ENCODE data around the gene PLA2G4A.

The PLA2G4A gene

GRCh38 chr1:186875896-186876835 lies 47.4 kb downstream of the PLA2G4A start:
- Mint-ChIP-seq H3K27ac (no peak overlapping the region), H3K27me3 (no peaks in the 10 kb centered on the region), H3K9me3 (ENCODE audit: low read depth) (no peaks in the 10 kb centered on the region), H3K36me3 (no peaks in the 10 kb centered on the region), H3K4me3 (no peak overlapping the region), H3K4me1 (ENCODE audit: low read depth) (no peaks in the 10 kb centered on the region)

DNA sequence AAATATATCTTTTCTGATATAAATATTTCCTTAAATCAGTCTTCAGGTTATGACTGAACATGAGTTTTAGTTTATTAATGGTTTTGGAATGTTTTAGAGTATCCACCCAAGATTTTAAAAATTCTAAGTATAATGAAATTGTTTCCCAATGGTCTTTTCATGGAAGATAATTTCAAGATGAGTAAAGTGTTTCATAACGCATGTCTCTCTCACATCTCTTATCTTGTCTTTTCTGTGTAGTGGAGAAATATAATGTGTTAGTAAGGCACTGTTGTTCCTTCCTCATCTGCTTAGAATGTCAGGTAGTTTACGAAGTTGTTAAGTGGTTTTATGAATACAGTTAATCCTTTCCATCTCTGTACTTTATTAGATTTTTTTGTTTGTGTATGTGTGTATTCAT lies 49.6 kb downstream of the PLA2G4A start:
- no peaks in the 10 kb centered on the region for H3K27me3 Mint-ChIP-seq
- H3K4me1 Mint-ChIP-seq (ENCODE audit: low read depth), result no peaks in the 10 kb centered on the region
- H3K4me3 Mint-ChIP-seq, result no peak overlapping the region
- H3K9me3 Mint-ChIP-seq (ENCODE audit: low read depth), result no peaks in the 10 kb centered on the region
- H3K36me3 Mint-ChIP-seq, result no peaks in the 10 kb centered on the region
- H3K27ac Mint-ChIP-seq, result no peak overlapping the region

DNA sequence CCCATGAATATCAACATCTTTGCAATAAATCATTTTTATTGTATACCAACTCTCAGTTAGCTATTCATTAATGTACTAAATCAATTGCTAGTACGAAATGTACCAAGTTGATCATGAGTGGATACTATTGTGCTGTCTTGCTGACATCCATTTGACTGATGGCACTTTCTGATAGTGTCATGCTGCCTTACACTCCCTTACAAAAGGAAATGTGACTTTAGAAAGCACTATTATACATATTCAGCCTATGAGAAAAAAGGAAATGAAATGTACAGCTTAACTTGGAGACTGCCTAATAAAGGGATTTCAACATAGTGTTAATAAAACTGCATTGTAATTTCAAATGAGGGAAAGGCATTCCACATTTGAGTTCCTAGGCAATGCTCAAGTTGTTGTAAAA lies 52.2 kb downstream of the PLA2G4A start:
- Mint-ChIP-seq H3K36me3 (no peaks in the 10 kb centered on the region), H3K4me3 (no peak overlapping the region), H3K4me1 (ENCODE audit: low read depth) (no peaks in the 10 kb centered on the region), H3K27me3 (no peaks in the 10 kb centered on the region), H3K9me3 (ENCODE audit: low read depth) (peaks cover 8% of the 10 kb centered on the region), H3K27ac (no peak overlapping the region)

- H3K36me3 Mint-ChIP-seq, result no peaks in the 10 kb centered on the region
- no peaks in the 10 kb centered on the region for H3K4me1 Mint-ChIP-seq (ENCODE audit: low read depth)
- peaks cover 8% of the 10 kb centered on the region for H3K9me3 Mint-ChIP-seq (ENCODE audit: low read depth)
- H3K4me3 Mint-ChIP-seq, result no peak overlapping the region
- no peak overlapping the region for H3K27ac Mint-ChIP-seq
- H3K27me3 Mint-ChIP-seq, result no peaks in the 10 kb centered on the region
Measured at GRCh38 chr1:186882372-186883134, 53.8 kb downstream of the PLA2G4A start.

DNA sequence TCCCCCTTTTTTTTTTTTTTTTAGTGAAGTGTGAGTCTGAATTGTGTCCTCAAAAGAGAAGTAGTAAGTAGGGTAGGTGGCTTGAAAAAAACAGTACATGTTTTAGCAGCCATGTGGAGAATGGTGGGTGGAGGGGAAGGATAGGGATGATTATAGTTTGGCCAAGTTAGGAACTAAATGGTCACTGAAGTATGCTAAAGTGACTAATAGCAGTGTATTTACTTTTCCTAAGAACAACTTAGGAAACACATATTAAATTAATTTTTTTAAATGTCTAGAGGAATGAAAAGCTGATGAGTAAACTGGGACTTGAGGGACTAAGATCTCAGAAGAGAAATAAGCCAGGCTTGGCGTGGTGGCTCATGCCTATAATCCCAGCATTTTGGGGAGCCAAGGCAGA lies 55.5 kb downstream of the PLA2G4A start:
- H3K27ac Mint-ChIP-seq, result no peak overlapping the region
- peaks cover 8% of the 10 kb centered on the region for H3K9me3 Mint-ChIP-seq (ENCODE audit: low read depth)
- no peaks in the 10 kb centered on the region for H3K36me3 Mint-ChIP-seq
- H3K4me3 Mint-ChIP-seq, result no peak overlapping the region
- H3K27me3 Mint-ChIP-seq, result no peaks in the 10 kb centered on the region
- H3K4me1 Mint-ChIP-seq (ENCODE audit: low read depth), result no peaks in the 10 kb centered on the region

DNA sequence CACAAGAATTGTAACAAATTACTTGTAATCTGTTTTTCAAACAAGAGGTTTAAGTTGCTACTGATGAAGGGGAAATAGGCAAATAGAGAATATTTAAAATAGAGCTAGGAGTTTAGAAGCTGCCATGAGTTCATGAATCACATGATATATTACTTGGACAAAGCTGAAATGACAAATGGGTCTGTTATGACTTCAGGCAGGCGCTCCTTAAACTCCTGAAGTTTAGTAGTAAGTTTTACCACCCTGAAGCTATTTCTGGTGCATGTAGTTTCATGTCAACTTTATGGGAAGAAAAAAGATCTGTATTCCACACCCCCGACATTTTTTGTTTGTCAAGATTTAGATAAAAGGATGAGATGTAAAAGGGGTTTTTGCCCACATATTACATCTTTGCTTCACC lies 58.5 kb downstream of the PLA2G4A start:
- H3K4me3 Mint-ChIP-seq, result no peak overlapping the region
- peaks cover 11% of the 10 kb centered on the region for H3K9me3 Mint-ChIP-seq (ENCODE audit: low read depth)
- H3K27me3 Mint-ChIP-seq, result peaks cover 3% of the 10 kb centered on the region
- H3K4me1 Mint-ChIP-seq (ENCODE audit: low read depth), result no peaks in the 10 kb centered on the region
- no peak overlapping the region for H3K27ac Mint-ChIP-seq
- H3K36me3 Mint-ChIP-seq, result no peaks in the 10 kb centered on the region

DNA sequence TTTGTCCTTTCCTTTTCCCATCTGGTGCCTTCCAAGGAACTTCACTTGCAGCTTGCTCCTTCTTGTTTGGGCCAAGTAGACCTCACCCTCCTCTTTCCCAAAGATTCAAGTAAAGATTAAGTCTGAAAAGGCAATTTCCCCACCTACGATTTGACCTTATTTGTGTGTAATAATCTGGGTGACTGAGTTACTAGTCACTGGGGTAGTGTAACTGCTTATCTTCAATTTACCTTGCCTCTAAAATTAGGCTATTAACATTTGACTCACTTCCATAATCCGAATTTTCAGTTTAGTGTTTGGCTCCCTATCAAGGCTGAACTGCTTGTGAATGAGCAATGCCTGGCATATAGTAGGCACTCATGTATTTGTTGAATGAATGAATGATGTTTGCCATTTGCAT lies 59.6 kb downstream of the PLA2G4A start:
- peaks cover 3% of the 10 kb centered on the region for H3K27me3 Mint-ChIP-seq
- no peak overlapping the region for H3K27ac Mint-ChIP-seq
- H3K4me1 Mint-ChIP-seq (ENCODE audit: low read depth), result no peaks in the 10 kb centered on the region
- H3K4me3 Mint-ChIP-seq, result no peak overlapping the region
- peaks cover 11% of the 10 kb centered on the region for H3K9me3 Mint-ChIP-seq (ENCODE audit: low read depth)
- H3K36me3 Mint-ChIP-seq, result no peaks in the 10 kb centered on the region

GRCh38 chr1:186892936-186893335 lies 64.2 kb downstream of the PLA2G4A start:
- H3K27ac Mint-ChIP-seq, result no peak overlapping the region
- H3K4me1 Mint-ChIP-seq (ENCODE audit: low read depth), result no peaks in the 10 kb centered on the region
- peaks cover 3% of the 10 kb centered on the region for H3K9me3 Mint-ChIP-seq (ENCODE audit: low read depth)
- H3K36me3 Mint-ChIP-seq, result no peaks in the 10 kb centered on the region
- no peak overlapping the region for H3K4me3 Mint-ChIP-seq
- peaks cover 3% of the 10 kb centered on the region for H3K27me3 Mint-ChIP-seq

DNA sequence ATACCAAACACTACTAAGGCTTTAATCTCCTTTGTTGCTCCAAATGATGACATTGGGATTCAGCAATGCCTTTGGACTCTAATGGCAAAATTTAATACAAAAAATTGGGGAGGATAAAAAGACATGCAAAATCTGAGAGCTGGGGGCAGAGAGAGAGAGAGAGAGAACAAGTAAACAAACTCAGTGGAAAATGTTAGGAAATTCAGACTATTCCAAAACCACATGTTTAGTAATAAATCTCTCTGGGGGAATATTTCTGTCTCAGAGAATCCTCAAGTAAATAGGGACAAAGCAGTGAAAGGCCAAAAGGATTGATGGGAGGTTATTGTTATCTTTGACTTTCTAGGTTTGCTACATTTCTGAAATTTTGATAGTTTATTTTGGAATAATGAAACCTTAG lies 65.7 kb downstream of the PLA2G4A start:
- Mint-ChIP-seq H3K27ac (no peak overlapping the region), H3K4me1 (ENCODE audit: low read depth) (no peaks in the 10 kb centered on the region), H3K36me3 (no peaks in the 10 kb centered on the region), H3K9me3 (ENCODE audit: low read depth) (peaks cover 3% of the 10 kb centered on the region), H3K4me3 (no peak overlapping the region), H3K27me3 (peaks cover 3% of the 10 kb centered on the region)

GRCh38 chr1:186896211-186896610 lies 67.5 kb downstream of the PLA2G4A start:
- H3K36me3 Mint-ChIP-seq, result no peaks in the 10 kb centered on the region
- peaks cover 3% of the 10 kb centered on the region for H3K9me3 Mint-ChIP-seq (ENCODE audit: low read depth)
- H3K4me1 Mint-ChIP-seq (ENCODE audit: low read depth), result no peaks in the 10 kb centered on the region
- no peak overlapping the region for H3K4me3 Mint-ChIP-seq
- H3K27me3 Mint-ChIP-seq, result peaks cover 3% of the 10 kb centered on the region
- H3K27ac Mint-ChIP-seq, result no peak overlapping the region

DNA sequence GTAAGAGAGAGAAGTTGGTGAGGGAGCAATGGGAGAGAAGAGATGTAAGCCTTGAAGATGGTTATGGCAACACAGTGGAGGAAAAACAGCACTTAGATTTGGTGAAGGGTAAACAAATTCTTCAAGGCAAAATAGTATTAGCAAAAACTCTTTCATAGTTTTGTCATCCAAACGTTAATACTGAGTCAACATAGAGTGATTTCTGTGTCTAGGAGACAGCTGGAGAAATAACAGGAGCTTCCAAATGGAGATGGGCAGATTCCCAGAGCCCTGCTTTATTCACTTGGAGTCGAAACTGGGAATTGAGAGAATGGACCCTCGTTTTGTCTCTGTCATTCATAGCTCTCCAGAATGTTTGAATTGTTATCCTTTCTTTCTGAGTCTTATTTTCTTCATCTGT lies 68.3 kb downstream of the PLA2G4A start:
- Mint-ChIP-seq H3K27me3 (no peaks in the 10 kb centered on the region), H3K4me3 (no peak overlapping the region), H3K36me3 (no peaks in the 10 kb centered on the region), H3K4me1 (ENCODE audit: low read depth) (no peaks in the 10 kb centered on the region), H3K27ac (no peak overlapping the region), H3K9me3 (ENCODE audit: low read depth) (no peaks in the 10 kb centered on the region)

- H3K36me3 Mint-ChIP-seq, result no peaks in the 10 kb centered on the region
- no peaks in the 10 kb centered on the region for H3K27me3 Mint-ChIP-seq
- no peaks in the 10 kb centered on the region for H3K9me3 Mint-ChIP-seq (ENCODE audit: low read depth)
- no peaks in the 10 kb centered on the region for H3K4me1 Mint-ChIP-seq (ENCODE audit: low read depth)
- H3K27ac Mint-ChIP-seq, result no peak overlapping the region
- H3K4me3 Mint-ChIP-seq, result no peak overlapping the region
Measured at GRCh38 chr1:186899577-186899976, 70.8 kb downstream of the PLA2G4A start.

GRCh38 chr1:186899977-186900376 lies 71.2 kb downstream of the PLA2G4A start:
- H3K4me1 Mint-ChIP-seq (ENCODE audit: low read depth), result no peaks in the 10 kb centered on the region
- no peak overlapping the region for H3K4me3 Mint-ChIP-seq
- no peaks in the 10 kb centered on the region for H3K9me3 Mint-ChIP-seq (ENCODE audit: low read depth)
- no peaks in the 10 kb centered on the region for H3K36me3 Mint-ChIP-seq
- H3K27ac Mint-ChIP-seq, result no peak overlapping the region
- H3K27me3 Mint-ChIP-seq, result no peaks in the 10 kb centered on the region

- Mint-ChIP-seq H3K36me3 (no peaks in the 10 kb centered on the region), H3K9me3 (ENCODE audit: low read depth) (no peaks in the 10 kb centered on the region), H3K4me1 (ENCODE audit: low read depth) (no peaks in the 10 kb centered on the region), H3K27me3 (no peaks in the 10 kb centered on the region), H3K4me3 (no peak overlapping the region), H3K27ac (no peak overlapping the region)
Measured at GRCh38 chr1:186900539-186901237, 71.9 kb downstream of the PLA2G4A start.

- no peak overlapping the region for H3K27ac Mint-ChIP-seq
- no peaks in the 10 kb centered on the region for H3K9me3 Mint-ChIP-seq (ENCODE audit: low read depth)
- H3K4me3 Mint-ChIP-seq, result no peak overlapping the region
- H3K36me3 Mint-ChIP-seq, result no peaks in the 10 kb centered on the region
- no peaks in the 10 kb centered on the region for H3K4me1 Mint-ChIP-seq (ENCODE audit: low read depth)
- H3K27me3 Mint-ChIP-seq, result no peaks in the 10 kb centered on the region
Measured at GRCh38 chr1:186901631-186902030, 72.9 kb downstream of the PLA2G4A start.

All from activated naive CD8-positive, alpha-beta T cell (primary cell).